ENCODE measurements around the gene MFSD11.
A peak's percentile ranks its signal among the peaks of the same experiment; 100 is the strongest.
"Not testable (repeated sequence)": the region's sequence is repeated elsewhere in the genome, so short reads cannot be mapped to it uniquely, and the experiment has no call there.

Gene MFSD11

DNA sequence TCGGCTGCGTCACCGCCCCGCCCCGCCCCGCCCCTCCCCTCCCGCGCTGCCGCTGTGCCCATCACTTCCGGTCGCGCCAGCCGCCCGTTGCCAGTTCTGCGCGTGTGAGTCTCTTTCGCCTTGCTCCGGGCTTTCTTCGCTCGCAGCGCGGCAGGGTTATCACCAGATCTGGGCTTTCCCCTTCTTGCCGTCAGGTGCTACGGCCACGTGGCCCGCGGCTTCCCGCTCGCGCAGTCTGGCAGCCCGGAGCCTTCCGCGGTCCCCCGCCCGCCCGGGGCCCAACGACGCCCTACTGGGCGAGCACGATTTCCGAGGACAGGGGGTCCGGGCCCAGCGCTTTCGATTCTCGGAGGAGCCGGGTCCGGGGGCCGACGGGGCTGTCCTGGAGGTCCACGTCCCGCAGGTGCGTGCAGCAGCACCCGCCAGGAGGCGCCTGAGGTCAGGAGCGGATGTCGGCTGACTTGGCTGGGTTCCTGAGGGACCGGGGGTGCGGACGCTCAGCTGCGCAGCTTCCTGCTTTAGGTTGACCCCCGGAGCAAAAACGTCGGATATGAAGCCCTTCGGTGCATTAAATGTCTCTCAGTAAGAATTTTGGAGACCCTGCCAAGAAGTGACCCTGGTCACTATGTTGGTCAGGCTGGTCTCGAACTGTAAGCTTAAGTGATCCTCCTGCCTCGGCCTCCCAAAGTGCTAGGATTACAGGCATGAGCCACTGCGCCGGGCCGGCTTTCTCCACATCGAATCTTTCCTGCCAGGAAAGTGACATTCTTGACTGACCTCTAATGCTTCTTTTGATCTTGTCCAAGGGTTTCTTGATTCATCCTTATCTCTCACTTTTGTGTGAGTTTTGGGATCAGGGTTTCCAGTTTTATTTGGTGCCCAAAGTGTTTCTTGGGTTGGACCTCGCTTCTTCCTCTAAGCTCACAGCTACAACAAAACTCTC lies 10.9 kb upstream of the MFSD11 start, which contains the start of gene METTL23:
TSS of gene METTL23 (plus strand) at position 64 of the 943 bp plus-strand sequence. CDS start 2,872 bp downstream, outside the sequence.
- peak; percentile 71 for DNase-seq (ENCODE audit: low read depth)

- no peak for DNase-seq (ENCODE audit: low read depth)
Observed at GRCh38 chr17:76727745-76728456, 10.0 kb upstream of the MFSD11 start.

DNA sequence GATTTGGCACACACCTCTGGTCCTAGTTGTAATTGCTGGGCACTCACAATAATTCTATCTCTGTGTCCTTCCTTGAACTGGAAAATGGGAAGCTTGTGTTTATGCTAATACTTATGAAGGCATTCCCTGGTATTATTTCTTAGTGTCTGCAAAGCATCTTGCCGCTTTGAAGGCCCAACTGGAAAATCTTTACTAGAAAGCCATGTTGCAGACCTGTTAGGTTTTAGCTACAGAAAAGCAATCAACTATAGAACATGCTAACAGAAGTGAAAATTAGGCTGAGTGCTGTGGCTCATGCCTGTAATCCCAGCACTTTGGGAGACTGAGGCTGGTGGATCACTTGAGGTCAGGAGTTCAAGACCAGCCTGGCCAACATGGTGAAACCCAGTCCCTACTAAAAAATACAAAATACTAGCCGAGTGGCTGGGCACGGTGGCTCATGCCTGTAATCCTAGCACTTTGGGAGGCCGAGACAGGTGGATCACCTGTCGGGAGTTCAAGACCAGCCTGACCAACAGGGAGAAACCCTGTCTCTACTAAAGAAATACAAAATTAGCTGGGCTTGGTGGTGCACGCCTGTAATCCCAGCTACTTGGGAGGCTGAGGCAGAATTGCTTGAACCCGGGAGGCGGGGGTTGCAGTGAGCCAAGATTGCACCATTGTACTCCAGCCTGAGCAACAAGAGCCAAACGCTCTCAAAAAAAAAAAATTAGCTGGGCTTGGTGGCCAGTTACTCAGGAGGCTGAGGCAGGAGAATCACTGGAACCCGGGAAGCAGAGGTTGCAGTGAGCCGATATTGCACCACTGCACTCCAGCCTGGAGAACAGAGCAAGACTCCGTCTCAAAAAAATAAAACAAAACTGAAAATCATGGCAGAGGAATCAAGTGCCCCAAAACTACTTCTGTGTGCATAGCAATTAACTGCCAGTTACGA lies 5.9 kb upstream of the MFSD11 start:
- DNase-seq (ENCODE audit: low read depth), result not testable (repeated sequence)

- DNase-seq (ENCODE audit: low read depth), result no peak
Observed at GRCh38 chr17:76732734-76733617, 4.9 kb upstream of the MFSD11 start.

DNA sequence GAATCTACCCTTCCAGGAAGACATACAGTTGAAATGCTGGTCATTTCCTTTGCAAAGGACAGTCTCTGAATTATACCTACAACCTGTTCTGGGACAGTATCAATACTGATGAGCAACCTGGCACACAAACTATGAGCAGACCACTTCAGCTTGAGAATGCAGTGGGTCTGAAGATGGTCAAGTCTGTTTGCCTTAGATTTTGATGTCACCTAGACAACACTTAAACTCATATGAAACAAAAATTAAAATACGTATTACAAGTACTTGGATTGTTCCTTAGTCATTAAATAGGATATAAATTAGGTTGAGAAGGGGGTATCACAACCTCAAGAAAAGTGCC lies 4.3 kb upstream of the MFSD11 start:
- DNase-seq (ENCODE audit: low read depth), result no peak

DNA sequence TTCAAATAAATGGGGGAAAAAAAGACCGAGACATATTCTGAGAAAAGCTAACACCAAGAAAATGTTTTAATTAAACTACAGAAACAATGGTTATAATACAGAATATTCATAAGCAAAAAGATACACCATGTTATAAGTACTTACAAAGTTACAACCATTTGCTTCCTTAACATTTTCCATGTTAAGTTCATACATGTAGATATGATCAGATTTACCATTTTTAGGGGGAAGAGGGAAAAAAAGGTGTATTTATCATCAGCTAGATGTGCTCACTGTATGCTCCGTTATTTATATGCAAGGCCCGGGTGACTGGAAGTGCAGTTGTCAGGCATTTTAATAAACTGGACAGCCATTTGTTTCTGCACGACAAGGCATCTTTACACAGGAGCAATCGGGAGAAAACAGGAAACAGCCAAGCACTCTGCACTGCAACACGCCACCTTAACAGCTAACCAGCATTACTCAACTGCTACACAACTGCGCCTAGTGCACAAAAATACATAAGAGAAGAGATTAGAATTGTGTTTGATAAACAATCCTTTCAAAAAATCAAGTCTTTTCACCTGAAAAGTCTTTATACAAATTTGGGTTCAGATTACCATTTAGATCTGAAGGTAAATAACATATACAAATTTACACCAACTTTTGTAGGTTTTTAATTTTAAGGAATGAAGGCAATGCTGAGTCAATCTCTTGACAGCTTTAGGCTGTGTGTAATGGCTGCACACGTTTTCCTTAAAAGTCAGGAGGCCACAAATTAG lies 3.7 kb upstream of the MFSD11 start:
- no peak for DNase-seq (ENCODE audit: low read depth)

DNA sequence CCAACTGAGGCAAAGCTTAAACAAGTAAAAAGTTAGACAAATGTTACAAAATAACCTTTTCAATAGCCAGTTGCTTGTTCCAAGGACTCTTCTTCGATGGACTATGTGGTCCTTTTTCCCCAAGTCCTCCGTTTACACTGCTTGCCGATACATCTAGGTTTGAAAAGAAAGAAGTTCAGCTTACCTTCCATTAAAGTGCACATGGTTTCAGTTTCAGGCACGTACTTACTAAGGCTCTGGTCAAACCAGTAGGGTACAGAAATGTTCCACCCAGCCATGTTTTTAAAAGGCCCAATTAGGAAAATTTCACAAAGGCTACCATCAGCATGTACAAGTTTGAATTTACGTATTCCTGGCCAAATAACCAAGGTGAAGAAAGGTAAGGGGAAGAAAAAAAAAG lies 2.9 kb upstream of the MFSD11 start:
- DNase-seq (ENCODE audit: low read depth), result no peak

GRCh38 chr17:76735586-76736348 lies 2.2 kb upstream of the MFSD11 start:
- no peak for DNase-seq (ENCODE audit: low read depth)

DNA sequence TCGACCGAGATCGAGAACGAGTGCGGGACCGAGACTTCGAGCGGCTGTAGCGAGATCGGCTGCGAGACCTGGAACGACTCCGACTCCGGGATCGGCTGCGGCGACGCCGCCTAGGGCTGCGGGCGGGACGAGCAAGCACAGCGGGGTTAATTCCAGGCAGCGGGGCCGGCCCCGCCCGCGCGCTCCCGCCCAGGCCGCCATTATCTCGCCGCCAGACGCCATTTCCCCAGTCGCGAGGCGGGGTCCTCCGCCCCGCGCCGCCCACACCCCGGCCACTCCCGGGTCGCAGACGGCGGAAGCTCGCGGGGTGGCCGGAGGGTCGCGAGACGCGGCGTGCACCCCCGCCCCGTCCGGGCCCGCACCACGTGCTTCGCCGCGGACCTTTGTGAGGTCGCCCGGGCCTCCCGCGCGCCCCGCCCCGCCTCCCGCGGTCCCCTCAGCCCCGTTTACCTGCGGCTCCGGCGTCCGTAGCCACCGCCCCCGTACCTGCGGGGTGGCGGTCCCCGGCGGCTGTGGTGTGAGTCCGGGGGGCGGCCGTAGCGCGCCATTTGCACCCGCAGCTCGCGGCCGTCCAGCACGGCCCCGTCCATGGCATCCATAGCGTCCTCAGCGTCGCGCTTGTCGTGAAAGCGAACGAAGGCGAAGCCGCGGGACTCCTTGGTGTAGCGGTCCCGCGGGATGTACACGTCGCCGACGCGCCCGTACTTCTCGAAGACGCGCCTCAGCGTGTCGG lies 1.4 kb upstream of the MFSD11 start:
- peak; percentile 46 for DNase-seq (ENCODE audit: low read depth)

DNA sequence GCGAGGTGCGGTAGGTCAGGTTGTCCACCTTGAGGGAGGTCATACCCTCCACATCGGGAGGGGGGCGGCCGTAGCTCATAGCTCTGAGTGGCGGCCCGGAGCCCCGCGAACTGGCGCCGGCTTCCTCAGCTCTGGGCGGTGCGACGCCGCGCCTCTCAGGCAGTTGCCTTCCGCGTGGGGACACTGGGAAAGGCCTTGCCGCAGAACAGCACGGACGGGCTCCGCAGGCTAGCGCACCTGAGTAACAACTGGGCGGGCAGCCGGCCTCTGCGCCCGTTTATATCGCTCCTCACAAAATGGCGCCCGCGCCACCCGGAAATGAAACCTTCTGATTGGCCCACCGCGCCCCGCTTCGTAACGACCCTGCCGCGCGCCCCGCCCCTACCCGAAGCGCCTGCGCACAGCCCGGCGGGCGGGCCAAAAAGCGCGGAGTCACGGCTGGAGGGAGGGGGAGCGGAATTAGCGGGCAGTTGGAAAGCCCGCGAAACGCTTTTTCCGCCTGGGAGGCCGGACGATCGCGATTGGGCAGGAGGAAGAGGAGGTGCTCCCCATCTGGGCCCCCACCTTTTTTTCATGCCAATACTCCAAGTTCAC lies 740 bp upstream of the MFSD11 start, which contains the start of gene SRSF2:
TSS of gene SRSF2 (minus strand) at position 250 of the 594 bp plus-strand sequence. CDS start at position 79, 171 bp downstream.
- DNase-seq (ENCODE audit: low read depth), result peak; percentile 96

- no peak for DNase-seq (ENCODE audit: low read depth)
Observed at GRCh38 chr17:76738468-76738850, 540 bp downstream of the MFSD11 start.

GRCh38 chr17:76739568-76740115 lies 1.7 kb downstream of the MFSD11 start:
- not testable (repeated sequence) for DNase-seq (ENCODE audit: low read depth)

- no peak for DNase-seq (ENCODE audit: low read depth)
Observed at GRCh38 chr17:76740329-76741118, 2.6 kb downstream of the MFSD11 start.

DNA sequence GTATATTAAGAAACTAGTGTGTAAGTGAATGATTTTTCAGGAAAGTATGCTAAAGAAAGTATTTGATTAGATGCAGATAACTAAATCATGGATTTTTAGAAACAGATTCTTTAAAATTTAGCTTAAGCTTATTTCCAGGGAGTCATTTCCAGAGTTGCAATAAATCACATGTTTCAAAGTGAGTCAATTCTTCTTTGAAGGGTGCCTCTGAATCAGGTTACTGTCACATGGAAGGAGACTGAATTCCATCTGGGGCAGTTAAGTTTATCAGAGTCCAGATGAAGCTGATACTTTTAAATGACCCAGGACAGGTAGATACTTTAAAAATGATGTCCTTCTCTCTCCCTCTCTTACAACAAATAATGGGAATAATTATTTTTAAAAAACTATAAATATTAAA lies 5.0 kb downstream of the MFSD11 start:
- no peak for DNase-seq (ENCODE audit: low read depth)

GRCh38 chr17:76744747-76745146 lies 6.8 kb downstream of the MFSD11 start:
- DNase-seq (ENCODE audit: low read depth), result no peak

- not testable (repeated sequence) for DNase-seq (ENCODE audit: low read depth)
Observed at GRCh38 chr17:76745785-76746184, 7.9 kb downstream of the MFSD11 start.

- DNase-seq (ENCODE audit: low read depth), result no peak
Observed at GRCh38 chr17:76747716-76748363, 9.9 kb downstream of the MFSD11 start.
